GM19324 (cell line): ENCODE data around the gene ESAM.
A peak's percentile ranks its signal among the peaks of the same experiment; 100 is the strongest.

Source experiments
- ATAC-seq: cut with Tn5 transposase; IDR thresholded peaks from one replicate; pipeline ENCODE4 v1.9.1; 2021; ENCODE audit warnings: mild to moderate bottlenecking, moderate library complexity; ENCODE audit not compliant: unreplicated experiment, low FRiP score

ESAM gene

DNA sequence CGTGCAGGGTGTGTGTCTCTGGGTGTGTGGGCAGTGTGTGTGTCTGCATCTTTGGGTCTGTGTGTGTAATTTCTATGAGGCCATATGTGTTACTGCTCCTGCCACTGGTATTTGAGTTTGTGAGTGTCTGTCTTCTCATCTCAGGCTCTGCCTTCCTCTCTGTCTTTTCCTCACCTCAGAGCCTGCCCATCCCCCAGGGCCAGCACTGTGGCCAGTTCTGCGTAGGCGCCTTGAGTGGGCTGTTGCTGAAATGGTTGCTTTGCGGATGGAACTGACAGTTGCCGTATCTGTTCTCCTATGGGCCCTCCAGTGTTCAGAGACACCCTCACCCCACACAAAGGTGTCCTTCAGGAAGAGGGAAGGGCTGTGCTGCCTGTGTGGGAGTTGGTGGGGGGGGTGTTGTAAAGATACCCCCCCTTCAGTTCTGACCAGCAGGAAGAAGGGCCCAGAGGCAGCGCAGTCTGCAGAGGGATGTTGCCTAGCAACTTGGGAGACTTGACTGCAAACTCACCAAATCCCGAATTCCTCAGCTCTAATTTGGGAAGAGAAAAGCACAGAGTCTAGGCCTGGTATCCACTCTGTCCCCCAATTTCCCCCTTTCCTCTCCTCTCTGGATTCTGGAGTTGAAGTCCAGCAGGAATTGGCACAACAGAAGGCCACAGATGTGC, 24.3 kb downstream of the ESAM start:
- no peak for ATAC-seq

DNA sequence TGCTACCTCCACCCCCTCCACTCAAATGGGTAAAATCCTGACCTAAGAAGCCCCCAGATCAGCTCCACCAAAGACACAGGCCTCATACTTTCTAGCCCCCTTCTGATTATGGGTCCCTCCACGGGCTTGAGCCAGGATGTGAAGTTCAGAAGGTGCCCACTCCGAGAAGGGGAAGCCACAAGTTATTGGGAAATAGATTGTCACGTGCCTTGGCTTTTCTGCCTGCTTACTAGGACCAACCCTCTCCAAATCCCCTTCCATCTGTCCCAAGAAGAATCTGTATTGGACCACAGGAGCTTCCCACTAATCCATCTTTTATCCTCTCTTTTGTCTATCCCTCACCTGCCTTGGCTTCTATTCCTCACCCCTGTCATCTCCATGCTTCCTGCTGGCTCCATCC, 25.4 kb downstream of the ESAM start:
- ATAC-seq = no peak

DNA sequence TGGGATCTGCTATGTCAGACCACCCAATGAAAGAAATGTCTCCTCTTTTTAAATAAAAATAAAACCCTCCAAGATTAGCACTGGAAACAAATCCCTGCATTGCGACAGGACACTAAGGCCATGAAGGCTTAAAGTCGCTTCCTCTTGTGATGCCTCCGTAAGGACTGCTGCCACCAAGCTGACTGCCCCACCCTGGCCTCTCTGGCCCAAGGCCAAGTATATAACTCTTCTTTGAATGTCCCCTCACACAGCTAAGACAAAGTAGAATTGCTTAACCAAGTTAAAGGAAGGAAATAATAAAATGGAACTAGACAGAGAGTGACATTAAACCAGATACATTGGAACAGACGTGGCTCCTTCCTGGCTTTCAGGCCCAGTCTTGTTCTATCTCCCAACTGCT, 29.9 kb downstream of the ESAM start:
- ATAC-seq = no peak

DNA sequence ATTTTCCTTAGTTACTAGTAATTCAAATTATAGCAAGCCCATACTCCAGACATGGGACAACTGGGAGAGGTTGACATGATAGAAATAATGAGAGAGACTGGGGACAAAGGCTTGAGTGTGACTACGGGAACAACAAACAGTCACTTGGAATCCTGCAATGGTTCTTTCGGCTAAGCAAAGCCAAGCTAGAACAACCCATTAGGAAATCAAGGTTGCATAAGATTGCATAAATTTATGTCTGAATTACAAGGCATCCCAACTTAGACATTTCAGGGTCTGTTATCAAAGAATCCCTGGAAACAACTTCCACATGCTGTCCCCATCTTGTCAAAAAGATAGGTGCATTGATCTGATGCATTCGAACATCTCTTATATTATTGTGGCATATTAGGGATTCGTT, 32.5 kb downstream of the ESAM start:
- ATAC-seq = no peak

DNA sequence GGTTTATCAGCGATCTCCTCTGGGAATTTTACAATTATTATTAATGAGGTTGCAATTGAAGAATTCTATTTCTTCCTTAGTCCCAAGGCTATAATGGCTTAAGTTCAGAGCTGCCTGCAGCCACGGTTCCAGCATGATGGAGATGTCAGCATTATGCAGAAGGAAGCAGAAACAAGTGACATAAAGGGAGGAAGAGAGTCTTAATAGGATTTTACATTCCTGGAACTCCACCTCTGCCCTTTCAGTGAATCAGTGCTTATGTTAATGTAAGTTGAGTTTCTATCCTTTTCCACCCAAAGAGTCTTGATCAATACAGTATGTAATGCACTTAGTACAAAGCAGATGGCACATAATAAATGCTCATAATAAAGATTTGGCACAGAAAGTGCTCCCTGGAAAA, 34.0 kb downstream of the ESAM start:
- no peak for ATAC-seq

DNA sequence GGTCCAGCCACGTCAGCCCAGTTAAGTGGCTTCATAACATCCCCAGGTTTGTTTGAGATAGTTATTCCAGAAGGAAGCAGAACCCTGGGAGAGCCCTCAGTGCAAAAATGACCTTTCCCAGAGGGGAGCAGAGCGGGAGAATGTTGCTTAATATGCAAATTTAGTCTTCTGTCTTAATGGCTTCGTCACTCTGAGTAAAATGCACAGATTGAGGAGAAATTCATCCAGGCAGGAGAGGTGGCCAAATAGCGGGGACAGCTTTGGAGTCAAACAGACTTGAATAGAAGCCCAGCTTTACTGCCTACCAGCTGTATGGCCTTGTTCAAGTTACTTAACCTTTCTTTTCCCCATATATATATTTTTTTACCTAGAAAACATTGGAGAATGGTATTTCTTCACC, 34.6 kb downstream of the ESAM start:
- ATAC-seq = no peak

DNA sequence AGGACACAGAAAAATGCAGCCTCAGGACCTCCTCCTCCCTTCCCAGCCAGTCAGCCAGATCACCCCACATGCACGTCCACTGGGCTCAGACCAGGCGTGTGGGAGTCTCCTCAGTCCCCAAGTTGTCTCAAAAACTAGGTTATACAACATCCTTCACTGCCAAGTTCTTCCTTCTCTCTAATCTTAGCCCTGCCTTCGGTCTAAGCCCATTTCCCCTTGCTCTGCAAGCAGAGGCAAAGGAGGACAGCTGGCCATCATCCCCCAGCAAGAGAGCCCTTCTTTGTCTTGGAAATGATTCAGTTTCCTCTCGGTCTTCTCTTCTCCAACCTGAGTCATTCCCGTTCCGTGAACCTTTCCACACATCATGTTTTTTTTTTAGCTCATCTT, 36.4 kb downstream of the ESAM start:
- ATAC-seq = peak; percentile 18

DNA sequence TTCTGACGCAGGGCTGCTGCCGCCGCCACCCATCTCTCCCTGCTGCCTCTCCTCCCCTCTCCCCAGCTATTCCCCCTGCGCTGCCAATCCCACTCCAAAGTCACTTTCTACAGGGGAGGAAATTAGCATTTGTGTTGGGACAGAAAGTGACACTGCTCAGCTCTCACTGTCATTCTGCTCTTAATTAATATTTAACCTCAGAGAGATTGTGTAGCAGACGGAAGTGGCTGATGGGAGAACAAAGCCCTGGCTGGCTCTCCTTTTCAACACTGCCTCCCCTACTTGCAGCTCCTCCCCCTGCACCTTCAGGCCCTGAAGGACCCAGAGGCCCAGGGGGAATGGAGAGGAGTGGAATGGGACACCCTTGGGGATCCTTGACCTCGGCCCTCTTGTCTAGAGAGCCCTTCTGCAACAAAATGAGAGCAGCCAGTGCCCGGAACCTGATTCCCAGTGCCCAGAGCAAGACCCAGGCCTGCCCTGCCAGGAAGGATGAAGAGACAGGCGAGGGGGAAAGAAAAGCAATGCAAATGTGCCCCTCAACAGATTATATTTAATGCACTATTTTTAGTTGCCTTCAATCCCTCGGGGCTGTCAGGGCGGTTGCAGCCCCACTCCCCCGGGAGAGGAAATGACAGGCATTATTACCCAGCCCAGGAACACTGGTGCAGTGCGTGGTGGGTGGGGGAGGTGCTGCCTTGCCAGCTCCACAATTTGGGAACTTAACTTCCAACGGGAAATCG, 36.9 kb downstream of the ESAM start:
- peak; percentile 91 for ATAC-seq

DNA sequence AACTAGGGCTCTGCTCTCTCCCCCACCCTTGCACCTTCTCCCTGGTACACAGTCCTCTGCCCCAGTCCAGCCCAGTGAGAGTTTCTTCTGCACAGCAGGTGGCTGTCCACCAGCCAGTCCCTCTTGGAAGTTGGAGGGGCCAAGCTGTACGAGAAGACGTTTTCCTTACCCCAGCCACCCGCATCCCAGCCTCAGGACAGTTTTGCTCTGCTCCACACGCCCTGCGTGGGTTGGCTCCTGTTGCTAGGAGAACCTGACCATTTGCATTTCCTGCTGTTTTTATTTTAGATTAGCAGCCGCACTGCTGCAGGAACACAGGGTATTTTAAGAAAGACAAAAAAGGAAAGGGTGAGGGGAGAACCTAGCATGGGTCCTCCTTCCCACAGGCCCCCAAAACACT, 39.9 kb downstream of the ESAM start:
- ATAC-seq = no peak

DNA sequence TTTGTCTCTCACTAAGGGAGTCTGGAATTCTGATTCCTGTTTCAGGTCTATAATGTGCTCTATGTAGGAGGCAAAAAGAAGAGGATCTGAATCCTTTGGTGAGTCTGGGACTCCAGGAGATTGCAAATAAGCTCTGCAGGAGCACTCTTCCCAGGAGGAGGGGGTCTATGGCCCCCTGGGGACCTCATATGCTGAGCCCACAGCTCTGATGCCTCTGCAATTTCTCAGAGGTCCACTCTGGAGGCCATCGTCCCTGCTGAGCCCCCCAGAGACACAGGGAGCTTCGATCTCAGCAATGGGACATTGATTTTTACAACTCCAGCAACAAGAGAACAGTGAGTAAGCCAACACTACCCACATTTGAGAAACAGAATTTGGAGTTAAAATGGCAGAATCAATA, 42.6 kb downstream of the ESAM start:
- ATAC-seq = no peak

DNA sequence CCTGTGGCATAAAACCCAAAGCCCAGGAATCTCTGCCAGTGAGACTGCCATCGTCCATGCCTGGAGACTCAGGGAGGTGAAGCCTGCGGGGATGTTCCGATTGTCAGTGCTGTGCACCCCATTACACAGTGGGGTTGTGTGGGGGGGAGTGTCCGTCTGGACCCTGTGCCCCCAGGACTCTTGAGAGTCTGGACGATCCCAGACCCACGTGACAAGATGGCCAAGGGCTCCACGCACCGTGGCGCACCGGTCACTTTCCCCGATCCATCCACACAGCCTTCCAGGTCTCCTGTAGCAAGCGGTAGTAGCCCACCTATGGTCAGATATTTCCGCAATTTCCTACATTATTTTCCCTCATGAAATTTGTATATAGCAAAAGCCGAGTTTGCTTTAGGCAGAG, 43.3 kb downstream of the ESAM start:
- no peak for ATAC-seq

DNA sequence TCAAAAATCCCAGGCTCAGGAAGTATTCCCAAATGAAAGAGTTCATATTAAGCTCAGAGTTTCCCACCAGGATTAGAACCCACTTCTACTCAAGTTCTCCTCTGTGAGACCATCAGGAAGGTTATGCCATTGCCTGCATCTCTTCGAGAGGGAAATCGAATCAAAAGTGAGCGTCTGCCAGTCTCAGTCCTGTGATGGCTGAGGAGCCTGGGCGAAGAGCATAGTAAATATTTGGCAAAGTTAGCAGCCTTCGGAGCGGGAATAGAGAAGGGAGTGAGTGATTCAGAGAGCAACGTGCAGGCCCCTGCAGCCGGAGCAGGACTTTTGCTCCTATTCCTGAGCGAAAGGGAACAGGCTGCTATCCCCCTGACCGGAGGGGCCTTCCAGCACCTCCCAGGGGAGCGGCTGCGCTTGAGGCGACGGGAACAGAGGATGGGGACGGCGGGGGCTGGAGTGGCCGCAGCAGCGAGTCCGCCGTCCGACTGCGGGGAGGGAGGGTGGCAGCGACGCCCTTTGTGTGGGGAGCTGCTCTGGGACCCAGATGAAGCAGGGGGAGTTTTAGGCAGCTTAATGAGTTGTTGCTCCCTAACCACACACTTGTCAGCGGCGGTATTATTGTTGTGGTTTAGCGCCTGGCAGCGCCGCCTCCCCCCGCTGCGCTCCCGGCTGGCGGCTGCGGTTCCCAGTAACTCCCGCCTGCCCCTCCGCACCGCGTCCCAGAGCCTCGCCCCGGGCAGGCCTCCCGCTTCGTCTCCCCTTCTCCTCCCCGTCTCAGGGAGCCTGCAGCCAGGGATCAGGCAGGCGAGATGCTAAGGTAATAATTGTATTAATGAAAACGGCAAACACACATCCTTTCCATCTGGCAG, 44.1 kb downstream of the ESAM start:
- no peak for ATAC-seq

DNA sequence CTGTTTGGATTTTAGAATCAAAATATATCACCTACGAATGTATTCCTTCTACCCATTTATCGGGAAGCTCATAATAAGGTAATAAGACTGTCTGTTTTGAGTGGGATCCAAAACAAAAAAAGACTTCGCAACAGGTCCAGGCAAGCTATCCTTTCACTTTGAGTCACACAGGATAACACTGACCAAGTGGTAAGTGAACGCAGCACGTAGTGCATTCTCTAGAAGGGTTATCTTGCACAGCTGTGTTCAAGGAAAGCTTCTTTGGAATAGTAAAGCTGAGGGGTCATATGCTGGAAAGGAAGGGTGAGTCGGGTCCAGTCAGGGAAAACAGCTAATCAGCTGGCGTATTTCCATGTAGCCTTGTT, 44.7 kb downstream of the ESAM start:
- ATAC-seq = no peak

DNA sequence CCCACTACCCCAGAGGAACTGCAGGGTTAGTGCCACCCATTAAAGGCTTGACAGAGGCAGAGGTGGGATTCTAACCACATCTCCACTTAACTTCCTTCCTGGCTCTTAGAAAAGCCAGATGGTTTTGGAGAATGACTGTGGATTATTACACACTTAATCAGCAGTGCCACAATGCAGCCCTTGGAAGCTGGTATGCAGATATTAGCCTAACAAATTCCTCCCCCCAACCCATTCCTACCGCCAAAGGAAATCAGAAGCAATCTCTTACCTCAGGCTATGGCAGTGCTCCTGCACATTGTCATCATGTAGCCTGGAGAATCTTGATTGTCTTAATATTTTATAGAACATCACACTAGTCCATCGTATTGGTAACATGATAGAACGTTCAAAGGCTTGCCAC, 45.5 kb downstream of the ESAM start:
- no peak for ATAC-seq

DNA sequence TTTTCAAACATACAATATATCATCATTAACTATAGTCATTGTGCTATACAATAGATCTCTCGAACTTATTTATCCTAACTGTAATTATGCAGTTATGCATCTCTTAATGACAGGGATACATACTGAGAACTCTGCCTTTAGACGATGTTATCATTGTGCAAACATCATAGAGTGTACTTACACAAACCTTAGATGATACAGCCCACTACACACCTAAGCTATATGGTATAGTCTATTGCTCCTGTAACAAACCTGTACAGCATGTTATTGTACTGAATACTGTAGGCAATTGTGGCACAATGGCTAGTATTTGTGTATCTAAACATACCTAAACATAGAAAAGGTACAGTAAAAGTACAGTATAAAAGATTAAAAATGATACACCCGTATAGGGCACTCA, 49.7 kb downstream of the ESAM start:
- no peak for ATAC-seq

DNA sequence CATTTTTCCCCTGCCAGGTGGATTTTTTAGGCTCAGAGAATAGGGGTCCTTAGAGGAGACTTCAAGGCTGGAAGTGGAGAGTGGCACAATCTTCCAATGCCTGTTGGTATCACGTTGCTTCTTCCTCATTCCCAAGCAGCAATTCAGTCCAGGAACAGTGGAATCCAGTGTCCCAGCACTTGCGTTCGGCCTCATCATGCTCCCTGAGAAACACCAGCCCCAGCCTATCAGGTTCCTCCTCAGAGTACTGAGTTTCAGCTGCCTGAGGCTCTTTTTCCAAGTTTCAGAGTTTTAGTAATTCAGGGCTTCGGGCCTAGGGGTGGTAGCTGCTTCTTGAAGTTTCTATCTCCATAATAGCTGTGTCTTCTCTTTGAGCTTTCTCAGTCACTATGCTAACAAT, 54.3 kb downstream of the ESAM start:
- ATAC-seq = no peak
